Amniotic stem cell (primary cell): ENCODE results near the gene CFAP92.
"Not testable (repeated sequence)": the region's sequence is repeated elsewhere in the genome, so short reads cannot be mapped to it uniquely, and the experiment has no call there.

Experiments used
- DNase-seq: peaks from one replicate; lab custom pipeline; 2025; lab: John Stamatoyannopoulos, UW

CFAP92 gene

DNA sequence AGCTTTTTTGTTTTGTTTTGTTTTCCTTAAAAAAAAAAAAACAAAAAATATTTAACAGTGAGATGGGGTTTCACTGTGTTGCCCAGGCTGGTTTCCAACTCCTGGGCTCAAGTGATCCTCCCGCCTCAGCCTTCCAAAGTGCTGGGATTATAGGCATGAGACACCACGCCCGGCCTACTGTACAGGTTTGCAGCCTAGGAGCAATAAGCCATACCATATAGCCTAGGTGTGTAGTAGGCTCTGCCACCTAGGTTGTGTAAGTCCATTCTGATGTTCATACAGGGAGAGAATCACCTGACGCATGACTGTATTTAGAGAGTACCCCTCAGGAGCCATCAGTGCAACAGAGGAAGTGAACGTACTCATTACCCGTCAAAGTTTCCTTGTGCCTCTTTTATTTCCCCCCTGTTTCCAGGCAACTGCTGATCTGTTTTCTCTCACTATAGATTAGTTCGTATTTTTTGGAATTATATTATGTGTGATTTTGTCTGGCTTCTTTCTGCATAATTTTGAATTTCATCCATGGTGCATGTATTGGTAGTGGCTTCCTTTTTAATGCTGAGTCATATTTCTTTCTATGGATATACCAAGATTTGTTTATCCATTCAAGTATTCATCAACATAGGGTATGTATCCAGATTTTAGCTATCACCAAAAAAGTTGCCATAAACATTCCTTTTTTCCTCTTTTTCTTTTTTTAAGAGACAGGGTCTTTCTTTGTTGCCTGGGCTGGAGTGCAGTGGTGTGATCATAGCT, 104.6 kb downstream of the CFAP92 start:
- DNase-seq: no peak

DNA sequence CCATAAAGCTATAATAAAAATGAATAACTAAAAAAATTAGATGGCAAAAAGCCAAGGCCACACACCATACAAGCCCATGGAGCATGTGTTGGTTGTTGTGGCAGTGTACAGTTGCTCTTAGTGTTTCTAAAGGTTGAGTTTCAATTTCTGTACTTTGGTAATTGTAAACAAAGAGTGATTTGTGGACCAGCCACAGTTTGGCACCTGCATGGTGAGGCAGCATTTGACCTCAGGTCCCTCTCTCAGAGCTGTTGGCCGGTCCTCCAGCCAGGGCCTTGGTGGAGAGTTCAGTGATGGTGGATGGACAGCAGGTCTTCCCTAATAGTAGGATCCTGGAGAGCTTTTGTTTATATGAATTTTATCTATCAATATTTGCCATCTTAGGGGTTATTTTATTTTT, 108.9 kb downstream of the CFAP92 start:
- DNase-seq: no peak

DNA sequence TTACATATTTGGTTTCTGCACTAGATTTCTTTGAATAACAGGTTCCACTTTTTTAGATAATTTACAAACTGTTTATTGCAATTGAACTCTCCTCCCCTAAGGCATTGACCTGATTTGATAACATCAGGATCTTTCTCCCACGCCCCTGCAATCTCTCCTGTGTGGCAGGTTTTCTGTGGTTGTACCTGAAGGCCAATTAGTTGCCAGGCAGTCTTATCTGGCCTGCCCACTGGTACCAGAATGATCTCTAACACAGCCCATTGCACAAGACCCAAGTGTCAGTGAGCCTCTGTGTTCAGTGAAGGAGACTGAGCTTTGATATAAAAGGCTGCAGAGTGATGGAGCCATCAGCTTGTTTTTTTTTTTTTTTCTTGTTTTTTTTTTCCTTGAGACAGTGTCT, 111.2 kb downstream of the CFAP92 start:
- no peak for DNase-seq

DNA sequence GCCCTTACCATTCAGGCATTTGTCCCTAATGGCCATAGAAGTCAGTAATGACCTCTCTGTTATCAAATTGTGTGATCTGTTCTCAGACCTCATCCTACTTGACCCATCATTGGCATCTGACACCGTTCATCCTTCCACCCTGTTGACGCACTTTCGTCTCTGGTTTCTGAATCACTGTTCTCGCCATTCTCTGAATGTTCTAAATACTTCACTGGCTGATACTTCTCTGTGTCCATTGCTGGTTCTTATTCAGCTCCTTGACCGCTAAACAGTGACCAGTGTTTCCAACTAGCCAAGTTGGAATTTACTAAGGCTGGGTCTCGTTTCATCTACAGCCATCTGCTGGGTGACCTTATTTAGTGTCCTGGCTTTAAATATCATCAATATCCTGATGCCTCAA, 112.3 kb downstream of the CFAP92 start:
- no peak for DNase-seq

- DNase-seq: not testable (repeated sequence)
Measured at GRCh38 chr3:128880455-128880854, 113.4 kb downstream of the CFAP92 start.

DNA sequence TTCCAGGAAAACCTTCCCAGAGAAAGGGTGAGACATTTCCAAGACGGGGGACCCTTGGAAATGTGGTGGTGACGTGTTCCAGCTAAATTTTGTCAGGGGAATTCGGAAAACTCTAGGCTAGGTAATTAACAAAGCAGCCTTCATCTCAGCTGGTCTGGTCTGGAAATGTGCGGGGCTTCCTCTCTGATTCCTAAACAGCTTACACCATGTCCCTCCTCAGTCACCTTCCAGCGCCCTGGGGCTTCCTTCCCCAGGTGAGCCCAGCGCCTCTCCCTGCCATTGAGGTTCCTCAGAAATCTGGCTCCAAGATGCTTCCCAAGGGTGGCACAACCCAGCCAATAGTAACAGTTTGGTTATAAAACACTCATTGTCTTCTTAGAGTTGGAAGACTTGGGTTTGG, 113.9 kb downstream of the CFAP92 start:
- DNase-seq: no peak

- DNase-seq: peak; percentile 92
Measured at GRCh38 chr3:128879125-128879969, 114.5 kb downstream of the CFAP92 start, which contains the start of gene ACAD9. Gene ACAD9 (plus strand): TSS chr3:128879620. CDS start chr3:128879692, 72 bp downstream.

DNA sequence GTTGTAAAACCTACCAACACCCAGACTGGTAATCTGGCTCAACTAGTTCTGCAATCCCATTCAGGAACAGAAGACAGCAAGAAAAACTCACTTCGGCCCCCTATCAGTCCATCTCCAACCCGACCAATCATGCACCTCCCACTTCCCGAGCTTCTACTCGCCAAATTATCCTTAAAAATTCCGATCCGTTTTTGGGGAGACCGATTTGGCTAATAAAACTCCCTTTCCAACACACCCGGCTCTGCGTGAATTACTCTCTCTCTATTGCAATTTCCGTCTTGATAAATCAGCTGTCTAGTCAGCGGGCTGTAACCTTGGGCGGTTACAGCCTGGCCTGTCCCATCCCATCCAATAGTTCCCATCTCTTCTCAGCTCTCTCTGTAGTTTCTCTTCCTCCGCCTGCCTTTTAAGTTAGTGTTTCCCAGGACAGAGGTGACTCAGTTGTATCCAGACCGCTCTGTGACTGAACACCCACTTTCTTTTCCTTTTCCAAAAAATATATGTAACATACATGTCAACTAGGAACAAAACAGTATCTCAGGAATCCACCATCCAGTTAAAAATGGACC, 115.2 kb downstream of the CFAP92 start:
- DNase-seq: peak; percentile 46

DNA sequence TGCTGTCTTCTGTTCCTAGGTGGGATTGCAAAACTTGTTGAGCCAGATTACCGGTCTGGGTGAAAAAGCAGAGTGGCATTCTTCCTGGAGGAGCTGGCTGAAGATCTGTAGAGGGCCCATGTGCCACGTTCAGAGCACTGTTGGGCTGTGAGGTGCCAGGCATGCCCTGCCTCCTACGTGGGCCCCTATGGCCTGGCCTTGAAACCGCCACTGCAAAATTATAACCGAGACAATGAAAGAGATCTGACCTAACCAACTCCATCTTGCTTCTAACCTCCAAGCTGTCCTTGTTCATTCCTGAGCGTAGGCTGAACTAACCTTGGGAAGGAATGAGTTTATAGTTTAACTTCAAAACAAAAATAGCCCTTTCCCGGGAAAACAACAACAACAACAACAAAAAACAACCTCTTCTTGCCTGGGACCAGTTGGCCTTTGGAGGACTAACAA, 115.8 kb downstream of the CFAP92 start:
- no peak for DNase-seq

- DNase-seq: no peak
Measured at GRCh38 chr3:128875556-128876120, 118.2 kb downstream of the CFAP92 start.

DNA sequence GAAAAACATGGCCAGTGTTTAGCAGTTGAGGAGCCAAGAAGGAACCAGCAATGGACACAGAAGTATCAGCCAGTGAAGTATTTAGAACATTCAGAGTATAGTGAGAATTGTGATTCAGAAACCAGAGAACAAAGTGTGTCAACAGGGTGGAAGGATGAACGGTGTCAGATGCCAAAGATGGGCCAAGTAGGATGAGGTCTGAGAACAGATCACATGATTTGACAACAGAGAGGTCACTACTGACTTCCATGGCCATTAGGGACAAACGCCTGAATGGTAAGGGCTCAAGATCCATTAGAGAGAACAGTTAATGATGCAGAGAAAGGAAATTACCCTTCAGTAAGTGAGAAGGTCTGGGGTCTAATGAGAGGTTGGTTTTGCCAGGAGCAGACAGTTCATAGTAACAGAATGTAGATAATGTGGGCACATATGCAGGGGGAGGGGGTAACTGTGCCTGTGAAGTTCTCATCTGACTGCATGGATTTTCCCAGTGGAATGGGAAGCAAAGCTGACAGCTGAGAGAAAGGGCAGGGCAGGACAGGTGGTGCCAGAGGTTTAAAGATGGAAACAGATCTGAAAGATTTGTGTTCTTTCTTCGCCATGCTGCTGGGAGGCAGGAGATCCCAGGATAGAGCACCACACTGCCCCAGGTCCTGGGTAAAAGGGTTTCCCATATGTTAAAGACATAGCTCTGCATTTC, 119.2 kb downstream of the CFAP92 start:
- DNase-seq: no peak

GRCh38 chr3:128873244-128874022, 120.4 kb downstream of the CFAP92 start:
- DNase-seq: no peak

DNA sequence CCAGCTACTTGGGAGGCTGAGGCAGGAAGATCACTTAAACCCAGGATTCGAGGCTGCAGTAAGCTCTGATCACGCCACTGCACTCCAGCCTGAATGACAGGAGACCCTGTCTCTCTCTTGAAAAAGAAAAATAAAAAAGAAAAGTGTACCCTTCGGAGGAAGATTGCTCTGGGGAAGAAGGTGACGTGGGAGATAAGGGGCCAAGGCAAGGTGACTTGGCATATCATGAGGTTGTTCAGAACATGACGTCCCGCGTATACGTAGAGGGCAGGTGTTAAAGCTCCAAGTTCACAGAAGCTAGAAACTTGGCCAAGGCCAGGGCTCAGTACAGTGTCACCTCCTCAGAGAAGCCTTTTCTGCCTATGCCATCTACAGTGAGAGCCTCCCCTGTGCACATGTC, 121.1 kb downstream of the CFAP92 start:
- DNase-seq: no peak

DNA sequence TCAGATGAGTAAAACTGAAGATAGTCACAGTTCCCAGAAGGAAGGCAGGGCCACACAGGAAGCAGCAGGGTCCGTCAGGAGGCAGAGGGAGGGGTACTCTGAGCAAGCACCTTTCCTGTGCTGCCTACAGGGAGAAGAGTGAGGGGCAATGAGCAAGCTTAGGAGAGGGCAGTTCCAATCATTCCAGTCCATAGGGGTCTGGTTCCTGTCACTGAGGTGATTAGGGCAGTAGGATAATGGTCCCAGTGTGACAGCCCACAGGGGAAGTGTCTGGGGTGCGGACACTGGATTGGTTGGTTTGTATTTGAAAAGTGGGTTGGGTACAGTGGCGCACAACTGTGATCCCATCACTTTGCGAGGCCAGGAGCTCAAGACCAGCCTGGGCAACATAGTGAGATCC, 121.6 kb downstream of the CFAP92 start:
- DNase-seq: no peak

DNA sequence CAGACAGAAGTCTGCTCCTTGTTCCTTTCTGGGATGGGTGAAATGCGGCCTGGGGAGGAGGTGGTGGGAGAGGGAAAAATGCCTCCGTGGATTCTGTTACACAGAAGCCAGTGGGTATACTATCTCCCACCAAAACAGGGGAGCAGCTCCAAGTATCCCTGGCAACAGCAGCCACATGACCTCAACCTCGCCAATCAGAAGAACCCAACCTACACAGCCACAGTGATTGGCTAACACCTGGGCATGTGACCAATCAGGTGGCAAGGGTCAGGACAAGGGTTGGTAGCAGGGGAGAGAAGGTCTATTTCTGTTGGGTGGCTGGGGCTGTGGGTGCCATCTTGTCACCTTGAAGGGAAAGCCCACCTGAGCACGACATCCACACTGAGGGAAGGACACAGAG, 123.5 kb downstream of the CFAP92 start:
- no peak for DNase-seq

DNA sequence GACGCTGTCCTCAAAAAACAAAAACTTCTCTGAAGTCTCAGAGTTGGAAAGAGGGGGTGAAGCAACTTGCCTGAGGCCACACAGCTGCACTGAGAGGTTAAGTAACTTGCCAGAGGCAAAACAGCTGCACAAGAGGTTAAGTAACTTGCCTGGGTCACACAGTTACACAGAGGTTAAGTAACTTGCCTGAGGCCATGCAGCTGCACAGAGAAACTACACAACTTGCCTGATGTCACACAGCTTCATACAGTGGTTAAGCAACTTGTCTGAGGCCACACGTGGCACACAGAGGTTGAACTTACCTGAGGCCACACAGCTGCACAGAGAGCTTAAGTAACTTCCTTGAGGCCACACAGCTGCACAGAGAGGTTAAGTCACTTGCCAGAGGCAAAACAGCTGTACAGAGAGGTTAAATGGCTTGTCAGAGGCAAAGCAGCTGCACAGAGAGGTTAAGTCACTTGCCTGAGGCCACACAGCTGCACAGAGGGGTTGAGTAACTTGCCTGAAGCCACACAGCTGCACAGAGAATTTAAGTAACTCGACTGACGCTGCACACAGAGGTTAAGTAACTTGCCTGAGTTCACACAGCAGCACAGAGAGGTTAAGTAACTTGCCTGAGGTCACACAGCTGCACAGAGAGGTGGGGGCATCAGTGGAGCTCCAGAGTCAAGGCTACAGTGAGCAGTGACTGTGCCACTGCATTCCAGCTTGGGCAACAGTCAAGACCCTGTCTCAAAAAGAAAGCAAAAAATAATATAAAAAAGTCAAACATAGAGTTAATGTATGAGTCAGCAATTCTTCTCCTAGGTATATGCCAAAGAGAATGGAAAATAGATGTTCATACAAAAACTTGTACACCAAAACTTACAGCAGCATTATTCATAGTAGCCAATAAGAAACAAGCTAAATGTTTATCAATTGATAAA, 126.4 kb downstream of the CFAP92 start:
- no peak for DNase-seq

GRCh38 chr3:128864849-128865804, 128.7 kb downstream of the CFAP92 start:
- not testable (repeated sequence) for DNase-seq

DNA sequence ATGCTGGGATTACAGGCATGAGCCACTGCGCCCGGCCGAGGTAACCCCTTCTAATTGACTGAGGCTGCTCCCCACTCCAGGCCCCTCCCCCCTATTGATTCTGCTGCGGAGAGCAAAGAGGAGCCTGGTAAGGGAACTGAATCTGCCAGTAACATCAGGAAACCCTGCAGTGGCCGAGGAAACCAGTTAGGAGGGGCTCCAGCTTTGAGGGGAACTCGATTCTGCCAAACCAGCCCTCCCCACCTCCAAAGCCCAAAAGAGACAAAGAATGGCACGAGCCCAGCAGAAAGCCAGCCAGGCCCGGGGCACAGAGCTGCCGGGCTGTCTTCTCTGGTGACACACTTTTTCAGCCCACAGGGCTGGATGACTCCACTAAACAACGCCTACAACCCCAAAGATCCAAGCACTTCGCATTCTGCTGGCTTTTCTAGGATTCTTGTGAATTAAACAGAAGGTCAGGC, 129.5 kb downstream of the CFAP92 start:
- DNase-seq: no peak

- DNase-seq: no peak
Measured at GRCh38 chr3:128863560-128863959, 130.3 kb downstream of the CFAP92 start.
